Calu3 (cell line): ENCODE data around the gene PLIN4. TPM values are rescaled to one million over a fixed set of nuclear protein-coding genes. Genes with fewer than 3 reads are reported as not detected.
A peak's percentile ranks its signal among the peaks of the same experiment; 100 is the strongest.

Experiments
- BruUV-seq: library from RNA; stranded (reverse); fragments of 400-500 nt; replicated peaks from 2 replicates; lab custom pipeline; 2021; lab: Mats Ljungman, UMichigan
- CTCF ChIA-PET: fragments of 300-600 bp; sonication (Branson Sonifier 250); formaldehyde crosslinking; loops from one replicate; lab custom pipeline; 2022; ENCODE audit warnings: antibody characterized with exemption; lab: Charles Lee
- DNase-seq: peaks from one replicate; pipeline ENCODE4 v3.0.0; 2022
- H3K27ac Mint-ChIP-seq: one replicate; pipeline ENCODE4 v1.8.0; 2022; ENCODE audit warnings: mixed read lengths; ENCODE audit not compliant: unreplicated experiment
- H3K27me3 Mint-ChIP-seq: one replicate; pipeline ENCODE4 v1.8.0; 2022; ENCODE audit warnings: mixed read lengths; ENCODE audit not compliant: unreplicated experiment
- H3K36me3 Mint-ChIP-seq: one replicate; pipeline ENCODE4 v1.8.0; 2022; ENCODE audit warnings: mild to moderate bottlenecking, moderate library complexity, mixed read lengths; ENCODE audit not compliant: insufficient read depth, unreplicated experiment
- H3K4me1 Mint-ChIP-seq: one replicate; pipeline ENCODE4 v1.8.0; 2022; ENCODE audit warnings: mild to moderate bottlenecking, low read depth, mixed read lengths; ENCODE audit not compliant: unreplicated experiment
- H3K4me3 Mint-ChIP-seq: one replicate; pipeline ENCODE4 v1.8.0; 2022; ENCODE audit warnings: mild to moderate bottlenecking, low read depth, moderate library complexity, mixed read lengths; ENCODE audit not compliant: unreplicated experiment
- H3K9me3 Mint-ChIP-seq: one replicate; pipeline ENCODE4 v1.8.0; 2022; ENCODE audit warnings: low read depth, mixed read lengths; ENCODE audit not compliant: unreplicated experiment
- CTCF ChIP-seq: fragments of 200-600 bp; IDR thresholded peaks from one replicate; pipeline ENCODE4 v1.8.0; 2022; ENCODE audit warnings: antibody characterized with exemption; ENCODE audit not compliant: unreplicated experiment
- intact Hi-C: fragments of 100-400 bp; cut with micrococcal nuclease; formaldehyde crosslinking; loops from one replicate; pipeline ENCODE4 v1.10.0; 2022; ENCODE audit not compliant: unreplicated experiment
- total RNA-seq: library from RNA; stranded (reverse); gene quantifications from 2 replicates; pipeline ENCODE4 v1.2.3, GENCODE V29; 2022

PLIN4 gene
- total RNA-seq, 1 experiment from 2014 or later, result 1.1 TPM

GRCh38 chr19:4496304-4496703 is 22.0 kb downstream of the PLIN4 start:
- DNase-seq, result no peak
- Mint-ChIP-seq H3K4me3 (no peak overlapping the region), H3K36me3 (peaks cover 22% of the 10 kb centered on the region), H3K4me1 (no peaks in the 10 kb centered on the region), H3K27ac (no peak overlapping the region), H3K27me3 (no peaks in the 10 kb centered on the region), H3K9me3 (no peaks in the 10 kb centered on the region)
- BruUV-seq, result no TSS peak
- CTCF ChIA-PET, result no interaction called here
- intact Hi-C loops, result no loop called here
- no peak for TF ChIP-seq CTCF

- Mint-ChIP-seq H3K27ac (no peak overlapping the region), H3K9me3 (no peaks in the 10 kb centered on the region), H3K27me3 (no peaks in the 10 kb centered on the region), H3K4me3 (no peak overlapping the region), H3K4me1 (no peaks in the 10 kb centered on the region), H3K36me3 (peaks cover 18% of the 10 kb centered on the region)
- intact Hi-C loops, result no loop called here
- CTCF ChIA-PET, result interaction anchor here (0.6 kb wide), 1 partner anchor 40 kb away, joined by 3 read pairs; the partner anchor contains the start of gene PLIN5
- no peak for TF ChIP-seq CTCF
- DNase-seq, result peak; percentile 12
- BruUV-seq, result no TSS peak
Observed at GRCh38 chr19:4495471-4495870, 22.8 kb downstream of the PLIN4 start.

- intact Hi-C loops, result no loop called here
- H3K27ac Mint-ChIP-seq, result no peak overlapping the region
- TF ChIP-seq CTCF, result no peak
- no TSS peak for BruUV-seq
- no peak for DNase-seq
- H3K4me3 Mint-ChIP-seq, result no peak overlapping the region
- no peaks in the 10 kb centered on the region for H3K4me1 Mint-ChIP-seq
- no peaks in the 10 kb centered on the region for H3K9me3 Mint-ChIP-seq
- CTCF ChIA-PET, result interaction anchor here (1.1 kb wide), 1 partner anchor 10 kb away, joined by 3 read pairs; no protein-coding TSS in a partner anchor
- H3K36me3 Mint-ChIP-seq, result peaks cover 14% of the 10 kb centered on the region
- no peaks in the 10 kb centered on the region for H3K27me3 Mint-ChIP-seq
Observed at GRCh38 chr19:4494691-4495064, 23.6 kb downstream of the PLIN4 start.

GRCh38 chr19:4493929-4494690 is 24.2 kb downstream of the PLIN4 start:
- CTCF ChIA-PET, result interaction anchor here (1.1 kb wide), 1 partner anchor 10 kb away, joined by 3 read pairs; no protein-coding TSS in a partner anchor
- no peaks in the 10 kb centered on the region for H3K4me1 Mint-ChIP-seq
- peaks cover 9% of the 10 kb centered on the region for H3K36me3 Mint-ChIP-seq
- H3K4me3 Mint-ChIP-seq, result no peak overlapping the region
- BruUV-seq, result no TSS peak
- intact Hi-C loops, result no loop called here
- no peaks in the 10 kb centered on the region for H3K27me3 Mint-ChIP-seq
- no peak for TF ChIP-seq CTCF
- no peak for DNase-seq
- H3K27ac Mint-ChIP-seq, result no peak overlapping the region
- H3K9me3 Mint-ChIP-seq, result no peaks in the 10 kb centered on the region
